ENCODE measurements around the gene IL16. TPM values are rescaled to one million over a fixed set of nuclear protein-coding genes. Genes with fewer than 3 reads are reported as not detected.

IL16 gene
- total RNA-seq, 3 donors from 2014 or later (not counting 1 experiment from before 2014, with no cell fraction given): 98.1 to 153 (median 114) TPM

DNA sequence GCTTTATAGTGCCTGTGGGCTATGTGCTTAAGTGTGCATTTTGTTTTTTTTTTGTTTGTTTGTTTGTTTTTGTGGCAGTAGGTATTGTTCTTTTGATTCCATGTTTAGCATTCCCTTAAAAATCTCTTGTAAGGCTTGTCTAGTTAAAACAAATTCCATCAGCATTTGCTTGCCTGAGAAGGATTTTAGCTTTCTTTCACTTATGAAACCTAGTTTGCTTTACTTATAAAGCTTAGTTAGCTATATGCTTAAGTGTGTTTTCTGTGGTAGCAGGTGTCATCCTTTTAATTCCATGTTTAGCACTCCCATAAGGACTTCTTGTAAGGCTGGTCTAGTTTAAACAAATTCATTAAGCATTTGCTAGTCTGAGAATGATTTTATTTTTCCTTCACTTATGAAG is 17.3 kb downstream of the IL16 start:
- H3K9me3 Mint-ChIP-seq: peaks cover 2 to 5% of the 10 kb centered on the region in 2 donors
- TF ChIP-seq, protein P1, sequence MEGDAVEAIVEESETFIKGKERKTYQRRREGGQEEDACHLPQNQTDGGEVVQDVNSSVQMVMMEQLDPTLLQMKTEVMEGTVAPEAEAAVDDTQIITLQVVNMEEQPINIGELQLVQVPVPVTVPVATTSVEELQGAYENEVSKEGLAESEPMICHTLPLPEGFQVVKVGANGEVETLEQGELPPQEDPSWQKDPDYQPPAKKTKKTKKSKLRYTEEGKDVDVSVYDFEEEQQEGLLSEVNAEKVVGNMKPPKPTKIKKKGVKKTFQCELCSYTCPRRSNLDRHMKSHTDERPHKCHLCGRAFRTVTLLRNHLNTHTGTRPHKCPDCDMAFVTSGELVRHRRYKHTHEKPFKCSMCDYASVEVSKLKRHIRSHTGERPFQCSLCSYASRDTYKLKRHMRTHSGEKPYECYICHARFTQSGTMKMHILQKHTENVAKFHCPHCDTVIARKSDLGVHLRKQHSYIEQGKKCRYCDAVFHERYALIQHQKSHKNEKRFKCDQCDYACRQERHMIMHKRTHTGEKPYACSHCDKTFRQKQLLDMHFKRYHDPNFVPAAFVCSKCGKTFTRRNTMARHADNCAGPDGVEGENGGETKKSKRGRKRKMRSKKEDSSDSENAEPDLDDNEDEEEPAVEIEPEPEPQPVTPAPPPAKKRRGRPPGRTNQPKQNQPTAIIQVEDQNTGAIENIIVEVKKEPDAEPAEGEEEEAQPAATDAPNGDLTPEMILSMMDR (IDR thresholded peaks at IDR 0.05): no peak
- intact Hi-C loops (cut with micrococcal nuclease): no loop called here

DNA sequence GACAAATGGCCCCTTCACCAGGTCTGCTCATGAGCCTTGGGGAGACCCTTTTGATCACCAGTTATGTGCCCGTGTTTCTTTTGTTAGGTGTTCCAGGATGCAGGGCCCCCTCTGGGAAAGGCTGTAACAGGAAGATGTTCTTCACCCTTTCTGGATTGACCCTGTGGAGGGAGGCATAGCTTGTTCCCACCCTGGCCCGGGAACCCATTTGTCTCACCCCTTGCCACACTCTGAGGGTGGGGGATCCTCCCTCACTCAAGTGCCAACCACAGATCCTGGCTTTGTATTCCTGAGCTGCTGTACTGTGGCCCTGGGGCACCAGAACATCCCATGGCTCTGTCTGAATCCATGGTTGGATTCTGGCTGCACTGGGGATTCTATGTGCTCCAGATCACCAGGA is 18.9 kb downstream of the IL16 start:
- peaks cover 17% of the 10 kb centered on the region for H3K36me3 Mint-ChIP-seq
- H3K9me3 ChIP-seq (ENCODE audit: control insufficient read depth, insufficient read depth, low read length): no peaks in the 10 kb centered on the region
- TF ChIP-seq, protein P1 (IDR thresholded peaks at IDR 0.05): no peak

More for the DNA sequence above, 17.3 kb downstream of the IL16 start:
- Mint-ChIP-seq H3K36me3 (peaks cover 17% of the 10 kb centered on the region), H3K27ac (no peak overlapping the region), H3K27me3 (ENCODE audit: low read depth in 2 of 2) (peaks cover 4 to 20% of the 10 kb centered on the region in 2 donors), H3K4me1 (no peaks in the 10 kb centered on the region), H3K4me3 (no peak overlapping the region)
- DNase-seq (no peak), ATAC-seq (no peak)
- H3K27ac ChIP-seq (ENCODE audit: low read length): no peak overlapping the region
- no peak overlapping the region for H3K4me3 ChIP-seq (ENCODE audit: low read length)
- no peaks in the 10 kb centered on the region for H3K27me3 ChIP-seq (ENCODE audit: control insufficient read depth, insufficient read depth, low read length)
- H3K9me3 ChIP-seq (ENCODE audit: control insufficient read depth, insufficient read depth, low read length): no peaks in the 10 kb centered on the region
- no peaks in the 10 kb centered on the region for H3K36me3 ChIP-seq (ENCODE audit: control insufficient read depth, insufficient read depth, low read length)
- no peaks in the 10 kb centered on the region for H3K4me1 ChIP-seq (ENCODE audit: control insufficient read depth, insufficient read depth, low read length)

DNA sequence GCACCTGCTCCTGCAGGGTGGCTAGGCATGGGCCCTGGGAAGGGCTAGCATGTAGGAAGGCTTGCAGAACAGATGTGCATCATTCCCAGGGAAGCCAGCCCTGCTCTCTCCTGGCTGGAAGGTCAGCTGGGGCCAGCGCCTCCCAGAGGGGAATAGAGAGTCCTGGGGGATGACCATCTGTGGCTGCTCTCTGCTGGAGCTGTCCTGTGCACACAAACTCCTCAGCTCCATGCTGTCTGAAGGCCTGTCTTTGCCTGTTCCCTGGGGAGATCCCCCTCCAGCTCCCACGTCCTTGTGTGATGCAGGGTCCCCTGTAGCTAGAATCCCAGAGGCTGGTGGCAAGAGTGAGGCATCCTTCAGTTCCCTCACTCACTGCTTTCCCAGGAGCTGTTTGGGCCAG is 19.3 kb downstream of the IL16 start:
- Histone ChIP-seq H3K27ac (ENCODE audit: low read length) (no peak overlapping the region), H3K36me3 (ENCODE audit: control insufficient read depth, insufficient read depth, low read length) (no peaks in the 10 kb centered on the region), H3K9me3 (ENCODE audit: control insufficient read depth, insufficient read depth, low read length) (no peaks in the 10 kb centered on the region), H3K4me3 (ENCODE audit: low read length) (no peak overlapping the region), H3K27me3 (ENCODE audit: control insufficient read depth, insufficient read depth, low read length) (no peaks in the 10 kb centered on the region), H3K4me1 (ENCODE audit: control insufficient read depth, insufficient read depth, low read length) (no peaks in the 10 kb centered on the region)
- Mint-ChIP-seq H3K4me3 (no peak overlapping the region), H3K9me3 (peaks cover 2 to 5% of the 10 kb centered on the region in 2 donors), H3K4me1 (no peaks in the 10 kb centered on the region), H3K36me3 (peaks cover 17% of the 10 kb centered on the region), H3K27ac (no peak overlapping the region), H3K27me3 (ENCODE audit: low read depth in 2 of 2) (peaks cover 14 to 20% of the 10 kb centered on the region in 2 donors)
- TF ChIP-seq, protein P1 (IDR thresholded peaks at IDR 0.05): no peak
- WGBS (ENCODE audit: insufficient coverage): 61% methylated on average over 2 of the region's 2 CpGs
- DNase-seq: no peak
- intact Hi-C loops (cut with micrococcal nuclease): no loop called here
- ATAC-seq: no peak

More for the DNA sequence above, 18.9 kb downstream of the IL16 start:
- Mint-ChIP-seq H3K9me3 (peaks cover 2 to 5% of the 10 kb centered on the region in 2 donors), H3K4me1 (no peaks in the 10 kb centered on the region), H3K27ac (no peak overlapping the region), H3K4me3 (no peak overlapping the region), H3K27me3 (ENCODE audit: low read depth in 2 of 2) (peaks cover 13 to 20% of the 10 kb centered on the region in 2 donors)
- Histone ChIP-seq H3K27ac (ENCODE audit: low read length) (no peak overlapping the region), H3K4me1 (ENCODE audit: control insufficient read depth, insufficient read depth, low read length) (no peaks in the 10 kb centered on the region), H3K4me3 (ENCODE audit: low read length) (no peak overlapping the region), H3K27me3 (ENCODE audit: control insufficient read depth, insufficient read depth, low read length) (no peaks in the 10 kb centered on the region), H3K36me3 (ENCODE audit: control insufficient read depth, insufficient read depth, low read length) (no peaks in the 10 kb centered on the region)
- DNase-seq: no peak
- ATAC-seq: no peak
- 75% methylated on average over 2 of the region's 2 CpGs for WGBS (ENCODE audit: insufficient coverage)
- intact Hi-C loops (cut with micrococcal nuclease): no loop called here

- intact Hi-C loops (cut with micrococcal nuclease): no loop called here
Measured at GRCh38 chr15:81216422-81216821, 19.7 kb downstream of the IL16 start.

More at GRCh38 chr15:81216422-81216821, 19.7 kb downstream of the IL16 start:
- Histone ChIP-seq H3K9me3 (ENCODE audit: control insufficient read depth, insufficient read depth, low read length) (no peaks in the 10 kb centered on the region), H3K4me3 (ENCODE audit: low read length) (no peak overlapping the region), H3K27me3 (ENCODE audit: control insufficient read depth, insufficient read depth, low read length) (no peaks in the 10 kb centered on the region), H3K4me1 (ENCODE audit: control insufficient read depth, insufficient read depth, low read length) (no peaks in the 10 kb centered on the region), H3K36me3 (ENCODE audit: control insufficient read depth, insufficient read depth, low read length) (no peaks in the 10 kb centered on the region), H3K27ac (ENCODE audit: low read length) (no peak overlapping the region)
- no peak for ATAC-seq
- no peak overlapping the region for H3K27ac Mint-ChIP-seq
- no peak overlapping the region for H3K4me3 Mint-ChIP-seq
- no peak for DNase-seq
- TF ChIP-seq, protein P1 (IDR thresholded peaks at IDR 0.05): no peak
- H3K4me1 Mint-ChIP-seq: no peaks in the 10 kb centered on the region
- H3K9me3 Mint-ChIP-seq: peaks cover 2 to 5% of the 10 kb centered on the region in 2 donors
- WGBS (ENCODE audit: insufficient coverage): 91% methylated on average over 3 of the region's 3 CpGs
- peaks cover 17% of the 10 kb centered on the region for H3K36me3 Mint-ChIP-seq
- H3K27me3 Mint-ChIP-seq (ENCODE audit: low read depth in 2 of 2): peaks cover 14 to 20% of the 10 kb centered on the region in 2 donors

All from natural killer cell (primary cell).